Right lung (tissue), 10 donors: ENCODE measurements around the gene CCDC90B. TPM values are rescaled to one million over a fixed set of nuclear protein-coding genes. Genes with fewer than 3 reads are reported as not detected.
"Not testable (repeated sequence)": the region's sequence is repeated elsewhere in the genome, so short reads cannot be mapped to it uniquely, and the experiment has no call there.

Source experiments
- DNase-seq, 2 donors: peaks; one replicate each; pipeline ENCODE4 v3.0.0-alpha.2; 2013
- long read RNA-seq, 8 donors: transcript quantifications; one replicate each; lab custom pipeline, GENCODE V29; 2026
- polyA plus RNA-seq, 5 donors: library from polyadenylated mRNA; unstranded; fragments of 120-200 nt; gene quantifications; one replicate each; pipeline versions ENCODE4 v1.2.1 to v1.2.3, GENCODE V29; 2013; ENCODE audit warnings: inconsistent platforms in 1 of 5, low replicate concordance in 1 of 5; ENCODE audit not compliant: insufficient read length in 5 of 5, insufficient read depth in 1 of 5

The CCDC90B gene
- polyA plus RNA-seq, result 100 to 1,000 TPM in 2 of 5 donors, 10 to 100 TPM in 3; 69.6 to 106 (median 83.9) TPM
- long read RNA-seq, donor 1, full-length matches to known transcripts, result 30 of 39 reads
- long read RNA-seq, donor 1, partial matches to known transcripts, result 9 of 39 reads
- long read RNA-seq, donor 1, other reads (novel, unspliced or antisense), result 0 of 39 reads
- long read RNA-seq, donor 2, full-length matches to known transcripts, result 13 of 13 reads
- long read RNA-seq, donor 2, partial matches to known transcripts, result 0 of 13 reads
- long read RNA-seq, donor 2, other reads (novel, unspliced or antisense), result 0 of 13 reads
- long read RNA-seq, donor 3, full-length matches to known transcripts, result 11 of 18 reads
- long read RNA-seq, donor 3, partial matches to known transcripts, result 7 of 18 reads
- long read RNA-seq, donor 3, other reads (novel, unspliced or antisense), result 0 of 18 reads
- long read RNA-seq, donor 4, full-length matches to known transcripts, result 18 of 18 reads
- long read RNA-seq, donor 4, partial matches to known transcripts, result 0 of 18 reads
- long read RNA-seq, donor 4, other reads (novel, unspliced or antisense), result 0 of 18 reads
- long read RNA-seq, donor 5, full-length matches to known transcripts, result 33 of 39 reads
- long read RNA-seq, donor 5, partial matches to known transcripts, result 6 of 39 reads
- long read RNA-seq, donor 5, other reads (novel, unspliced or antisense), result 0 of 39 reads
- long read RNA-seq, donor 6, full-length matches to known transcripts, result 20 of 25 reads
- long read RNA-seq, donor 6, partial matches to known transcripts, result 5 of 25 reads
- long read RNA-seq, donor 6, other reads (novel, unspliced or antisense), result 0 of 25 reads
- long read RNA-seq, donor 7, full-length matches to known transcripts, result 26 of 34 reads
- long read RNA-seq, donor 7, partial matches to known transcripts, result 8 of 34 reads
- long read RNA-seq, donor 7, other reads (novel, unspliced or antisense), result 0 of 34 reads
- long read RNA-seq, donor 8, full-length matches to known transcripts, result 9 of 9 reads
- long read RNA-seq, donor 8, partial matches to known transcripts, result 0 of 9 reads
- long read RNA-seq, donor 8, other reads (novel, unspliced or antisense), result 0 of 9 reads

DNA sequence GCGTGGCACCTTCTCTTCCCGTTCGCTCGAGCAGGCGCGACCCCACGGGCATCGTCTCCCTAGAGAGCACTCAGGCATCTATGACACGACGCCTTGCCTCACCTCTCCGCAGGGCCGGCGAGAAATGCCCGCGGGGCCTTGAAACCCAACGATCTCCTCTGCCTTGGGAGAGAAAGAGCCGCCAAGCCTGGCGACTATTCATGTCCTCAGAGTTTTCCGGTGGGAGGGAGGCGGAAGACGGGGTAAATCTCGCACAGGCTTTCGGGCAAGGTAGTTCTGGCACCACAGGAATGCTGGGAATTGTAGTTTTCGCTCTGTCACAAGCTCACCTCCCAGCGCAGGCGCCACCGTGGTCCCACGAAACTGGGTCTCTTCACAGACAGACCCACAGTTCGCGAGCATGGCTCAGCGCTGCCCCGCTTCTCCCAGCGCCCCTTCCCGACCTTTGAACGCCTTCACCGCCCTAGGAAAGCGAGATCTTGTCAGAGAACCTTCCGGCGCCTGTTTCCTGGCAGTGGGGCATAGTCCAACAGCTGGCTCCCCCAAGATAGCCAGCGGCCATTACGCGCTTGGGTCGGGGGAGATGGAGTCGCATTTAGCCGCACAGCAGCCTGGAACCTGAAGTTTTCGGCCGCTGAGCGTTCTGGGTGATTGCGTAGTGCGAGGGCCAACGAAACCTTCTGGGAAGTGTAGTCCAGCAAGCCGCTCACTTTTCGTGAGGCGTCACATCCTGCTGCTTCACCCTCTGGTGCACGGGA is at the start of gene CCDC90B:
TSS of gene CCDC90B (minus strand) at position 597 of the 758 bp plus-strand sequence. CDS start at position 202, 395 bp downstream.
- peak; percentile 98 for DNase-seq

GRCh38 chr11:83335446-83336070 is 49.4 kb upstream of the CCDC90B start:
- DNase-seq, result no peak

GRCh38 chr11:83330303-83330702 is 44.1 kb upstream of the CCDC90B start:
- DNase-seq, result no peak

DNA sequence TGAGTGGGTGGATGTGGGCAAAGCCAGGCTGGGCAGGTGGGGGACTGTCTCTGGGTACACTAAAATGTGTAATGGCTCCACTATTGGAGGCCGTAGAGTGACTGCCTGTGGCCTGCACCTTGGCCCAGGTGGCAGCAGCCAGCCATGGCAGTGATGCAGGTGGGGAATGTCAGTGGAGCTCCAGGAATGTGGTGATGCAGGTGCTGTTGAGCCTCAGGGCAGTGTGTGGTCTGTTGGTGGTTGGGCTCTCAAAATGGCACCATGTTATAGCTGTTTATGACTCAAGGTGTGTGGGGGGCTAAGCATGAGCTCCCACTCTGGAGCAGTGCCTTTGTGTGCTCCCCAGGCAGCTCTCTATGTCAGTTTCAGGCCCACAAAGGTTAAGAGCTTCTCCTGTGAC is 40.2 kb upstream of the CCDC90B start:
- no peak for DNase-seq

- DNase-seq, result no peak
Measured at GRCh38 chr11:83319346-83319745, 33.2 kb upstream of the CCDC90B start.

DNA sequence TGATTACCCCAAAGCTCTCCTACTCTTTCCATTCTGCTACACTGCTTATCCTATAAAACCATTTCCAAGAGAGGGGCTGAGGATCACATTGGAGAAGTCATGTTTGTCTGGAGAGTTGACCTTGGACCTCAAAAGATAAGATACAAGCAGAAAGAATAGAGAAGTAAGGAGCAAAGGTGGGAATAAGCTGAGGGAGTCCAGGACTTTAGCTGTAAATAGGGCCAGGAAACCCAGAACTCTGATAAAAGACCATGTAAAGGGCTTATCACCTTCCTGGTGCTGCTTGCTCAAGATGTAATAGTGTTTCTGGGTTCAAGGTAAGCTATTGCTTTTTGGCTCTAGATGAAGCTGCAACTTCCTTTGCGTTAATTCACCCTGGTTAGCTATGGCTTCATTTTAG is 32.8 kb upstream of the CCDC90B start:
- no peak for DNase-seq

GRCh38 chr11:83317757-83318690 is 31.9 kb upstream of the CCDC90B start:
- no peak for DNase-seq

DNA sequence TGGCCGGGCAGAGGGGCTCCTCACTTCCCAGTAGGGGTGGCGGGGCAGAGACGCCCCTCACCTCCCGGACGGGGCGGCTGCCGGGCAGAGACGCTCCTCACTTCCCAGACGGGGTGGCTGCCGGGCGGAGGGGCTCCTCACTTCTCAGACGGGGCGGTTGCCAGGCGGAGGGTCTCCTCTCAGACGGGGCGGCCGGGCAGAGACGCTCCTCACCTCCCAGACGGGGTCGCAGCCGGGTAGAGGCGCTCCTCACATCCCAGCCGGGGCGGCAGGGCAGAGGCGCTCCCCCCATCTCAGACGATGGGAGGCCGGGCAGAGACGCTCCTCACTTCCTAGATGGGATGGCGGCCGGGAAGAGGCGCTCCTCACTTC is 30.7 kb upstream of the CCDC90B start:
- not testable (repeated sequence) for DNase-seq

GRCh38 chr11:83316143-83316896 is 30.2 kb upstream of the CCDC90B start:
- not testable (repeated sequence) for DNase-seq

DNA sequence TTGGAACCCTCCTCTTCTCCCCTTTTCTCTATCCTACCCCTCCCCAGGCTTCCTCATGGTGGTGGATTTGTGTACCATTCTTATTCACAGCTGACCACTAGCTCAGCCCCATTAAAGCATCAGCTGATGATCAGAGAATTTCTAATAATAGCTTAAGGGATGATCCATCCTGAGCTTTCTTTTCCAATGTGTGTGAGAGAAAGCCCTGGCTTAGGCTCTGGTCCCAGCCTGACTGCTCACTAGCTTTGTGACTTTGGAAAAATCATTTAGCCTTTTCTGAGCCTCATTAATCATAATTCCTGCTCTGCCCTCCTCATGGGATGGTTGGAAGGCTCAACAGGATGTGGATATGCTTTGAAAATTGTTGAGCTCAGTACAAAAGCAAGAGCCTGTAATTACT is 26.3 kb upstream of the CCDC90B start:
- DNase-seq, result no peak

- no peak for DNase-seq
Measured at GRCh38 chr11:83311701-83312100, 25.5 kb upstream of the CCDC90B start.

DNA sequence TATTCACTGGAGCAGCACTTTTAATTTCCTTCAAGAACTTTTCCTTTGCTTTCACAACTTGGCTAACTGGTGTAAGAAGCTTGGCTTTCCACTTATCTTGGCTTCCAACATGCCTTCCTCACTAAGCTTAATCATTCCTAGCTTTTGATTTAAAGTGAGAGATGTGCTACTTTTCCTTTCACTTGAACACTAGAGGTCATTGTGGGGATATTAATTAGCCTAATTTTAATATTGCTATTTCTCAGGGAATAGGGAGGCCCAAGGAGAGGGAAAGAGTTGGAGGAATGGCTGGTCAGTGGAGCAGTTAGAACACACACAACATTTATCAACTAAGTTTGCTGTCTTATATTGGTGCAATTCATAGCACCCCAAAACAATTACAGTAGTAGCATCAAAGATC is 24.6 kb upstream of the CCDC90B start:
- no peak for DNase-seq

- not testable (repeated sequence) for DNase-seq
Measured at GRCh38 chr11:83308536-83308935, 22.4 kb upstream of the CCDC90B start.

- DNase-seq, result no peak
Measured at GRCh38 chr11:83306200-83307080, 20.3 kb upstream of the CCDC90B start.

DNA sequence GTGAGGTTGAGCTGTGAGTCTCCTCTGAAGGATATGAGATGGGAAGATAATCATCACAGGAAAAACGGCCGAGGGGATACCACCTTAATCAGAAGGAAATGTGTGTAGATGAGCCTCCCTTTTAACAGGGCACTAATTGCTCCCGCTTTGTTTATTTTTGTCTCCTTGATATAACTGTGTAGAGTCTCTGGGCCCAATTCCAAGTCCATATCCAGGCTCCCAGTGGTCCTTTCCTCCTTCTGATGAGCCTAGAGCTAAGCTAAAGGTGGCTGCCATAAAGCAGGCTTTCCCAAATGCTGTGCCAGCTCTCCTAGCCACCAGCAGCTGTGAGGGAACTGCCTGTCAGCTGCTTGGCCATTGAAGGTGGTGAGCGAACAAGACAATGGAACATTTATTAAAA is 17.1 kb upstream of the CCDC90B start:
- no peak for DNase-seq

DNA sequence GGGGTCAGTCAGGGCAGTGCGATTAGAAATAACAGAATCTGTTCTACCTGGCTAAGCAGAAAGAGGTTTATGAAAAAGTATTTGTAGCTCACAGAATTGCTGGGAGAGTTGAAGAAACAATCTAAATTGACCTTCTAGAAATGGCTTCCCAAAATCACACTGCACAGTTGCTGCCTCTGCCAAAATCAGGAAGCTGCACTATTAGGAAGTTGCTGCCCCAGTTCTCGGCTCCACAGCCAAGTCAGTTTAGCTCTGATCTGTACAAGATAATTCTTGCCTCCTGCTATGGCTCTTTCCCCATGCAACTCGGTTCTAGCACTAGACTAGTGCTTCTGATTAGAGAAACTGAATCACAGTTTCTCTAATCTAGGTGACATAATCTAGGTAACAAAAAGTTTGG is 16.0 kb upstream of the CCDC90B start:
- no peak for DNase-seq

DNA sequence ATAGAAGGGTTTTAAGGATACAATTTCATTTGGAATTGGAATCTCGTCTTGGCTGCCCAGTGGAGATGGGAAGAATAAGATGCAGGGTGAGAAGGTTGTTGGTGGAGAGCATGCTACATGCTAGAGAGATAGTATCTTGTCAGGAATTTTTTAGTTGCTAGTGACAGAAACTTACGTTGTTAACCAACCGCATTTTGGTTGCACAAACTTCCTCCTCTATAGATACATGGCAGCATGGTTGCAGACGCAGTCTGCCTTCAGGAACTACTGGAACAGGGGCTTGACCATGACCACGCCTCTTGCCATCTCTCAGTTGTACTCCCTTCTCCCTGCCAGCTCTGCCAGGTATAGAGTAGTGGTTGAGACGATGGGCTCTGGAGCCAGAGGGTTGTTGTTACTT is 13.5 kb upstream of the CCDC90B start:
- DNase-seq, result no peak

DNA sequence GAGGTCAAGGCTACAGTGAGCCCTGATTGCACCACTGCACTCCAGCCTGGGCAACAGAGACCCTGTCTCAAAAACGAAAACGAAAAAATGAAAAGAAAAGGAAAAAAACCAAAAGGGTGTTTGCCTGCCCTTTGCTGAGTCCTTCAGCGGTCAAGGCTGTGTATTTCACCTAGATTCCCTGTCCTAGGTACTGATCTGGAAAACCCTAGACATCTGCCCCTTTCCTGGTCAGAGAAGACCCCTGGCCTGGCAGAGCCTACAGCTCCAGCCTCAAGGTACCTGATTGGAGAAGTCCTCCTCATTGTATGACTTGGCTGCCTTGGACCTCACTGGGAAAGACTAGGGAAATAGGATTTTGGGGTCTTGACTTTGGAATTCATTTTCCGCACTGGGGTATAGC is 8.0 kb upstream of the CCDC90B start:
- no peak for DNase-seq
